ENCODE results near the gene RAB44.

The RAB44 gene

GRCh38 chr6:36670271-36670670 is 27.4 kb upstream of the RAB44 start:
- no peak overlapping the region for H3K4me3 ChIP-seq (ENCODE audit: low read length in 2 of 2)
- no peak overlapping the region for H3K9ac ChIP-seq (ENCODE audit: low read length in 2 of 2)
- no peaks in the 10 kb centered on the region for H3K4me1 ChIP-seq (ENCODE audit: control insufficient read depth, insufficient read depth, low read length)
- H3K27ac ChIP-seq (ENCODE audit: low read length) = no peak overlapping the region
- H3K9me3 ChIP-seq (ENCODE audit: control insufficient read depth in 2 of 2, low read length in 2 of 2) = peaks cover 0 to 3% of the 10 kb centered on the region in 2 donors
- no peaks in the 10 kb centered on the region for H3K36me3 ChIP-seq (ENCODE audit: control insufficient read depth in 2 of 2, insufficient read depth in 2 of 2, low read length in 2 of 2)
- no peaks in the 10 kb centered on the region for H3K27me3 ChIP-seq (ENCODE audit: control insufficient read depth in 1 of 2, insufficient read depth in 2 of 2, low read length in 2 of 2)

- Histone ChIP-seq H3K4me1 (ENCODE audit: control insufficient read depth, insufficient read depth, low read length) (peaks cover 2% of the 10 kb centered on the region), H3K36me3 (ENCODE audit: control insufficient read depth in 2 of 2, insufficient read depth in 2 of 2, low read length in 2 of 2) (no peaks in the 10 kb centered on the region), H3K27ac (ENCODE audit: low read length) (no peak overlapping the region), H3K9ac (ENCODE audit: low read length in 2 of 2) (no peak overlapping the region), H3K4me3 (ENCODE audit: low read length in 2 of 2) (no peak overlapping the region), H3K27me3 (ENCODE audit: control insufficient read depth in 1 of 2, insufficient read depth in 2 of 2, low read length in 2 of 2) (no peaks in the 10 kb centered on the region), H3K9me3 (ENCODE audit: control insufficient read depth in 2 of 2, low read length in 2 of 2) (peaks cover 0 to 3% of the 10 kb centered on the region in 2 donors)
Observed at GRCh38 chr6:36671687-36672375, 25.8 kb upstream of the RAB44 start.

- Histone ChIP-seq H3K4me1 (ENCODE audit: control insufficient read depth, insufficient read depth, low read length) (peaks cover 16% of the 10 kb centered on the region), H3K9ac (ENCODE audit: low read length in 2 of 2) (no peak overlapping the region), H3K9me3 (ENCODE audit: control insufficient read depth in 2 of 2, low read length in 2 of 2) (peaks cover 0 to 3% of the 10 kb centered on the region in 2 donors), H3K4me3 (ENCODE audit: low read length in 2 of 2) (no peak overlapping the region), H3K36me3 (ENCODE audit: control insufficient read depth in 2 of 2, insufficient read depth in 2 of 2, low read length in 2 of 2) (no peaks in the 10 kb centered on the region), H3K27ac (ENCODE audit: low read length) (no peak overlapping the region), H3K27me3 (ENCODE audit: control insufficient read depth in 1 of 2, insufficient read depth in 2 of 2, low read length in 2 of 2) (no peaks in the 10 kb centered on the region)
Observed at GRCh38 chr6:36673882-36674281, 23.7 kb upstream of the RAB44 start.

- Histone ChIP-seq H3K4me3 (ENCODE audit: low read length in 2 of 2) (no peak overlapping the region), H3K9ac (ENCODE audit: low read length in 2 of 2) (no peak overlapping the region), H3K4me1 (ENCODE audit: control insufficient read depth, insufficient read depth, low read length) (peaks cover 26% of the 10 kb centered on the region), H3K27me3 (ENCODE audit: control insufficient read depth in 1 of 2, insufficient read depth in 2 of 2, low read length in 2 of 2) (no peaks in the 10 kb centered on the region), H3K27ac (ENCODE audit: low read length) (no peak overlapping the region), H3K36me3 (ENCODE audit: control insufficient read depth in 2 of 2, insufficient read depth in 2 of 2, low read length in 2 of 2) (no peaks in the 10 kb centered on the region), H3K9me3 (ENCODE audit: control insufficient read depth in 2 of 2, low read length in 2 of 2) (peaks cover 0 to 3% of the 10 kb centered on the region in 2 donors)
Observed at GRCh38 chr6:36674942-36675341, 22.7 kb upstream of the RAB44 start.

DNA sequence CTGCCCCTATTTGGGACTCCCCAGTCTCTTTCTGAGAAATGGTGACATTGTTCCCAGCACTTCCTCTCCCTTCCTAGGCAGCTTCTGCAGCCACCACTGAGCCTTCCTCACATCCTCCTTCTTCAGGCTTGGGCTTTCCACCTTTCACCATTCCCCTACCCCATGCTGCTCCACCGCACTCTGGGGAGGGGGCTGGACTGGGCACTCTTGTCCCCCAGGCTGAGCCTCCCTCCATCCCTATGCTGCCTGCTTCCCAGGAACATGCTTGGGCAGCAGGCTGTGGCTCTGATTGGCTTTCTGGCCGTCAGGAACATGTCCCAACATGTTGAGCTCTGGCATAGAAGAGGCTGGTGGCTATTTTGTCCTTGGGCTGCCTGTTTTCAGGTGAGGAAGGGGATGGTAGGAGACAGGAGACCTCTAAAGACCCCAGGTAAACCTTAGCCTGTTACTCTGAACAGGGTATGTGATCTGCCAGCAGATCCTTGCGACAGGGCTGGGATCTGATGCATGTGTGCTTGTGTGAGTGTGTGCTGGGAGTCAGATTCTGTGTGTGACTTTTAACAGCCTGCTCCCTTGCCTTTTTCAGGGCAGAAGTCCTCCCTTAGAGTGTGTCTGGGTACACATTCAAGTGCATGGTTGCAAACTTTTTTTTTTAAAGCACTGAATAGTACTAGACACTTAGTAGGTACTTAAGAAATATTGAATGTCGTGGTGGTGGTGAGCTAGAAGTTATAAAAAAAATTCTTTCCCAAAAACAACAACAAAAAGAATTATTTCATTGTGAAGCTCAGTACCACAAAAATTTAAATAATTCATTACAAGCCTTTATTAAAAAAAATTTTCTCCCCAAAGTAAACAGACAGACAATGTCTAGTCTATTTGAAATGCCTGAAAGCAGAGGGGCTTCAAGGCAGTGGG is 21.2 kb upstream of the RAB44 start:
- Histone ChIP-seq H3K27ac (ENCODE audit: low read length) (peak overlapping the region; percentile 92), H3K9ac (ENCODE audit: low read length in 2 of 2) (peak overlapping the region; percentile 2 to 51), H3K4me3 (ENCODE audit: low read length in 2 of 2) (peak overlapping the region in 1 of 2 donors; percentile 22), H3K27me3 (ENCODE audit: control insufficient read depth in 1 of 2, insufficient read depth in 2 of 2, low read length in 2 of 2) (no peaks in the 10 kb centered on the region), H3K4me1 (ENCODE audit: control insufficient read depth, insufficient read depth, low read length) (peaks cover 26% of the 10 kb centered on the region), H3K36me3 (ENCODE audit: control insufficient read depth in 2 of 2, insufficient read depth in 2 of 2, low read length in 2 of 2) (no peaks in the 10 kb centered on the region), H3K9me3 (ENCODE audit: control insufficient read depth in 2 of 2, low read length in 2 of 2) (no peaks in the 10 kb centered on the region)

DNA sequence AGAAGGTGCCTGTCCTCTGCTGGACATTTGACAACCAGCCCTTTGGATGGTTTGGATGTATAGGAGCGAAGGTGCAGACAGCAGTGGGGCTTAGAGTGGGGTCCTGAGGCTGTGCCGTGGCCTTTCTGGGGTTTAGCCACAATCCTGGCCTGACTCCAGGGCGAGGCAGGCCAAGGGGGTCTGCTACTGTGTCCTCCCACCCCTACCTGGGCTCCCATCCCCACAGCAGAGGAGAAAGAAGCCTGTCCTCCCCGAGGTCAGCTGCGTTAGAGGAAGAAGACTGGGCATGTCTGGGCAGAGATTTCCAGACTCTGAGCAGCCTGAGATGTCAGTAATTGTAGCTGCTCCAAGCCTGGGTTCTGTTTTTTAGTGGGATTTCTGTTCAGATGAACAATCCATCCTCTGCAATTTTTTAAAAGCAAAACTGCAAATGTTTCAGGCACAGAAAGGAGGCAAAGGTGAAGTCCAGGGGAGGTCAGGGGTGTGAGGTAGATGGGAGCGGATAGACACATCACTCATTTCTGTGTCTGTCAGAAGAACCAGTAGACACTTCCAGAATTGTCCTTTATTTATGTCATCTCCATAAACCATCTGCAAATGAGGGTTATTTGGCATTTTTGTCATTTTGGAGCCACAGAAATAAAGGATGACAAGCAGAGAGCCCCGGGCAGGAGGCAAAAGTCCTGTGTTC is 20.4 kb upstream of the RAB44 start:
- H3K36me3 ChIP-seq (ENCODE audit: control insufficient read depth in 2 of 2, insufficient read depth in 2 of 2, low read length in 2 of 2) = no peaks in the 10 kb centered on the region
- no peaks in the 10 kb centered on the region for H3K27me3 ChIP-seq (ENCODE audit: control insufficient read depth in 1 of 2, insufficient read depth in 2 of 2, low read length in 2 of 2)
- peak overlapping the region in 1 of 2 donors; percentile 22 for H3K4me3 ChIP-seq (ENCODE audit: low read length in 2 of 2)
- peak overlapping the region; percentile 92 for H3K27ac ChIP-seq (ENCODE audit: low read length)
- peak overlapping the region in 1 of 2 donors; percentile 33 for H3K9ac ChIP-seq (ENCODE audit: low read length in 2 of 2)
- peaks cover 27% of the 10 kb centered on the region for H3K4me1 ChIP-seq (ENCODE audit: control insufficient read depth, insufficient read depth, low read length)
- H3K9me3 ChIP-seq (ENCODE audit: control insufficient read depth in 2 of 2, low read length in 2 of 2) = no peaks in the 10 kb centered on the region

GRCh38 chr6:36677753-36678487 is 19.7 kb upstream of the RAB44 start:
- peak overlapping the region; percentile 33 to 60 for H3K9ac ChIP-seq (ENCODE audit: low read length in 2 of 2)
- no peaks in the 10 kb centered on the region for H3K9me3 ChIP-seq (ENCODE audit: control insufficient read depth in 2 of 2, low read length in 2 of 2)
- peaks cover 0 to 6% of the 10 kb centered on the region in 2 donors for H3K36me3 ChIP-seq (ENCODE audit: control insufficient read depth in 2 of 2, insufficient read depth in 2 of 2, low read length in 2 of 2)
- peak overlapping the region; percentile 92 for H3K27ac ChIP-seq (ENCODE audit: low read length)
- peak overlapping the region; percentile 42 to 90 for H3K4me3 ChIP-seq (ENCODE audit: low read length in 2 of 2)
- peaks cover 34% of the 10 kb centered on the region for H3K4me1 ChIP-seq (ENCODE audit: control insufficient read depth, insufficient read depth, low read length)
- H3K27me3 ChIP-seq (ENCODE audit: control insufficient read depth in 1 of 2, insufficient read depth in 2 of 2, low read length in 2 of 2) = no peaks in the 10 kb centered on the region

DNA sequence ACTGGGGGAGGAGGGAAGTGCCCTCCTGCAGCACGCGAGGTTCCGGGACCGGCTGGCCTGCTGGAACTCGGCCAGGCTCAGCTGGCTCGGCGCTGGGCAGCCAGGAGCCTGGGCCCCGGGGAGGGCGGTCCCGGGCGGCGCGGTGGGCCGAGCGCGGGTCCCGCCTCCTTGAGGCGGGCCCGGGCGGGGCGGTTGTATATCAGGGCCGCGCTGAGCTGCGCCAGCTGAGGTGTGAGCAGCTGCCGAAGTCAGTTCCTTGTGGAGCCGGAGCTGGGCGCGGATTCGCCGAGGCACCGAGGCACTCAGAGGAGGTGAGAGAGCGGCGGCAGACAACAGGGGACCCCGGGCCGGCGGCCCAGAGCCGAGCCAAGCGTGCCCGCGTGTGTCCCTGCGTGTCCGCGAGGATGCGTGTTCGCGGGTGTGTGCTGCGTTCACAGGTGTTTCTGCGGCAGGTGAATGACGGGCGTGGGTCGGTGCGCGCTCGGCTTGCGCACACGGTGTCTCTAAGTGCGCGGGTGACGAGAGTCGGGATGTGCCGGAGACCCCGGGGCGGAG is 19.1 kb upstream of the RAB44 start, which contains the start of gene CDKN1A:
CDKN1A (plus strand) TSS at position 227 of the 555 bp plus-strand sequence. CDS start 5,388 bp downstream, outside the sequence.
- Histone ChIP-seq H3K4me3 (ENCODE audit: low read length in 2 of 2) (peak within 1 kb of the TSS; percentile 90 to 98), H3K27ac (ENCODE audit: low read length) (peak within 1 kb of the TSS; percentile 92), H3K4me1 (ENCODE audit: control insufficient read depth, insufficient read depth, low read length) (peaks cover 38% of the 10 kb centered on the region), H3K9me3 (ENCODE audit: control insufficient read depth in 2 of 2, low read length in 2 of 2) (no peaks in the 10 kb centered on the region), H3K36me3 (ENCODE audit: control insufficient read depth in 2 of 2, insufficient read depth in 2 of 2, low read length in 2 of 2) (peaks cover 0 to 11% of the 10 kb centered on the region in 2 donors), H3K27me3 (ENCODE audit: control insufficient read depth in 1 of 2, insufficient read depth in 2 of 2, low read length in 2 of 2) (no peaks in the 10 kb centered on the region), H3K9ac (ENCODE audit: low read length in 2 of 2) (peak within 1 kb of the TSS; percentile 94 to 99)

- Histone ChIP-seq H3K9me3 (ENCODE audit: control insufficient read depth in 2 of 2, low read length in 2 of 2) (no peaks in the 10 kb centered on the region), H3K27me3 (ENCODE audit: control insufficient read depth in 1 of 2, insufficient read depth in 2 of 2, low read length in 2 of 2) (no peaks in the 10 kb centered on the region), H3K9ac (ENCODE audit: low read length in 2 of 2) (peak overlapping the region; percentile 94 to 99), H3K4me1 (ENCODE audit: control insufficient read depth, insufficient read depth, low read length) (peaks cover 38% of the 10 kb centered on the region), H3K36me3 (ENCODE audit: control insufficient read depth in 2 of 2, insufficient read depth in 2 of 2, low read length in 2 of 2) (peaks cover 3 to 18% of the 10 kb centered on the region in 2 donors), H3K27ac (ENCODE audit: low read length) (peak overlapping the region; percentile 92), H3K4me3 (ENCODE audit: low read length in 2 of 2) (peak overlapping the region; percentile 90 to 98)
Observed at GRCh38 chr6:36679043-36679833, 18.4 kb upstream of the RAB44 start.
